ENCODE data around the gene KMT2C.

Gene KMT2C

GRCh38 chr7:152180587-152180986 is 255.2 kb downstream of the KMT2C start:
- peak in 1 of 3 experiments; percentile 15 for DNase-seq

GRCh38 chr7:152180048-152180447 is 255.8 kb downstream of the KMT2C start:
- DNase-seq, result no peak

- no peak for DNase-seq
Observed at GRCh38 chr7:152178405-152179058, 257.3 kb downstream of the KMT2C start.

GRCh38 chr7:152177681-152178404 is 258.0 kb downstream of the KMT2C start:
- no peak for DNase-seq

- no peak for DNase-seq
Observed at GRCh38 chr7:152176797-152177196, 259.0 kb downstream of the KMT2C start.

- no peak for DNase-seq
Observed at GRCh38 chr7:152173372-152174070, 262.3 kb downstream of the KMT2C start.

- no peak for DNase-seq
Observed at GRCh38 chr7:152162287-152162686, 273.5 kb downstream of the KMT2C start.

GRCh38 chr7:152161171-152161570 is 274.6 kb downstream of the KMT2C start:
- DNase-seq, result no peak

- DNase-seq, result no peak
Observed at GRCh38 chr7:152158801-152159587, 276.8 kb downstream of the KMT2C start.

GRCh38 chr7:152152267-152152666 is 283.5 kb downstream of the KMT2C start:
- no peak for DNase-seq

- DNase-seq, result no peak
Observed at GRCh38 chr7:152149363-152149762, 286.4 kb downstream of the KMT2C start.

- no peak for DNase-seq
Observed at GRCh38 chr7:152148706-152149105, 287.1 kb downstream of the KMT2C start.

GRCh38 chr7:152145853-152146466 is 289.8 kb downstream of the KMT2C start:
- DNase-seq, result peak; percentile 15 to 44 (median 38)

- DNase-seq, result no peak
Observed at GRCh38 chr7:152144557-152145245, 291.1 kb downstream of the KMT2C start.

- DNase-seq, result no peak
Observed at GRCh38 chr7:152142976-152143595, 292.7 kb downstream of the KMT2C start.

- DNase-seq, result no peak
Observed at GRCh38 chr7:152140560-152140959, 295.2 kb downstream of the KMT2C start.

GRCh38 chr7:152140067-152140466 is 295.7 kb downstream of the KMT2C start:
- DNase-seq, result no peak

GRCh38 chr7:152137476-152138025 is 298.3 kb downstream of the KMT2C start:
- peak in 1 of 3 experiments; percentile 67 for DNase-seq

- DNase-seq, result no peak
Observed at GRCh38 chr7:152136686-152137085, 299.1 kb downstream of the KMT2C start.

GRCh38 chr7:152133804-152134203 is 302.0 kb downstream of the KMT2C start:
- no peak for DNase-seq

GRCh38 chr7:152132812-152133211 is 303.0 kb downstream of the KMT2C start:
- DNase-seq, result no peak

All from NCI-H1417 (cell line).